ENCODE results near the gene NDUFB3.
"Not testable (repeated sequence)": the region's sequence is repeated elsewhere in the genome, so short reads cannot be mapped to it uniquely, and the experiment has no call there.

- TF ChIP-seq, protein P1, sequence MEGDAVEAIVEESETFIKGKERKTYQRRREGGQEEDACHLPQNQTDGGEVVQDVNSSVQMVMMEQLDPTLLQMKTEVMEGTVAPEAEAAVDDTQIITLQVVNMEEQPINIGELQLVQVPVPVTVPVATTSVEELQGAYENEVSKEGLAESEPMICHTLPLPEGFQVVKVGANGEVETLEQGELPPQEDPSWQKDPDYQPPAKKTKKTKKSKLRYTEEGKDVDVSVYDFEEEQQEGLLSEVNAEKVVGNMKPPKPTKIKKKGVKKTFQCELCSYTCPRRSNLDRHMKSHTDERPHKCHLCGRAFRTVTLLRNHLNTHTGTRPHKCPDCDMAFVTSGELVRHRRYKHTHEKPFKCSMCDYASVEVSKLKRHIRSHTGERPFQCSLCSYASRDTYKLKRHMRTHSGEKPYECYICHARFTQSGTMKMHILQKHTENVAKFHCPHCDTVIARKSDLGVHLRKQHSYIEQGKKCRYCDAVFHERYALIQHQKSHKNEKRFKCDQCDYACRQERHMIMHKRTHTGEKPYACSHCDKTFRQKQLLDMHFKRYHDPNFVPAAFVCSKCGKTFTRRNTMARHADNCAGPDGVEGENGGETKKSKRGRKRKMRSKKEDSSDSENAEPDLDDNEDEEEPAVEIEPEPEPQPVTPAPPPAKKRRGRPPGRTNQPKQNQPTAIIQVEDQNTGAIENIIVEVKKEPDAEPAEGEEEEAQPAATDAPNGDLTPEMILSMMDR (optimal IDR thresholded peaks at IDR 0.05 in 1 of 3, IDR thresholded peaks at IDR 0.05 in 1 of 3, conservative IDR thresholded peaks at IDR 0.05 in 1 of 3; ENCODE audit: extremely low read depth in 1 of 3, insufficient read depth in 2 of 3, low read length in 3 of 3) = not testable (repeated sequence)
- TF ChIP-seq EZH2 (IDR thresholded peaks at IDR 0.05; ENCODE audit: low read length) = not testable (repeated sequence)
Measured at GRCh38 chr2:201043050-201043449, 28.8 kb upstream of the NDUFB3 start.
